Smooth muscle cell (in vitro differentiated cells): ENCODE results near the gene TKTL1. TPM values are rescaled to one million over a fixed set of nuclear protein-coding genes. Genes with fewer than 3 reads are reported as not detected.

Source experiments
- DNase-seq: peaks from one replicate; lab custom pipeline; 2025; ENCODE audit not compliant: unreplicated experiment; lab: John Stamatoyannopoulos, UW
- H2AFZ ChIP-seq: fragments of 200-600 bp; sonication (generic); 2 replicates; pipeline ENCODE4 v1.6.0; 2016; ENCODE audit warnings: antibody characterized with exemption, low read depth, mild to moderate bottlenecking
- H3F3A ChIP-seq: fragments of 200-600 bp; sonication (generic); 2 replicates; pipeline ENCODE4 v1.6.0; 2017; ENCODE audit warnings: antibody characterized with exemption, low read depth
- H3K27ac ChIP-seq: fragments of 200-600 bp; sonication (generic); 2 replicates; pipeline ENCODE4 v1.5.1; 2016; ENCODE audit warnings: low read depth, mild to moderate bottlenecking
- H3K27me3 ChIP-seq: fragments of 200-600 bp; sonication (generic); 2 replicates; pipeline ENCODE4 v1.6.1; 2016; ENCODE audit warnings: low read depth, mild to moderate bottlenecking
- H3K36me3 ChIP-seq: fragments of 200-600 bp; sonication (generic); 2 replicates; pipeline ENCODE4 v1.5.1; 2016; ENCODE audit warnings: low read depth
- H3K4me1 ChIP-seq: fragments of 200-600 bp; sonication (generic); 2 replicates; pipeline ENCODE4 v1.5.1; 2016; ENCODE audit warnings: low read depth
- H3K4me2 ChIP-seq: fragments of 200-600 bp; sonication (generic); 2 replicates; pipeline ENCODE4 v1.6.0; 2016; ENCODE audit warnings: mild to moderate bottlenecking
- H3K4me3 ChIP-seq: fragments of 200-600 bp; sonication (generic); 2 replicates; pipeline ENCODE4 v1.5.1; 2016; ENCODE audit warnings: mild to moderate bottlenecking
- H3K79me2 ChIP-seq: fragments of 200-600 bp; sonication (generic); 2 replicates; pipeline ENCODE4 v1.6.0; 2016; ENCODE audit warnings: low read depth, mild to moderate bottlenecking
- H3K9ac ChIP-seq: fragments of 200-600 bp; sonication (generic); 2 replicates; pipeline ENCODE4 v1.6.0; 2016; ENCODE audit warnings: low read depth
- H3K9me3 ChIP-seq: fragments of 200-600 bp; sonication (generic); replicated peaks from 2 replicates; pipeline ENCODE4 v1.5.1; 2016; ENCODE audit warnings: low read depth
- H4K20me1 ChIP-seq: fragments of 200-600 bp; sonication (generic); 2 replicates; pipeline ENCODE4 v1.6.0; 2016; ENCODE audit warnings: low read depth
- CTCF ChIP-seq: fragments of 200-600 bp; sonication (generic); IDR thresholded peaks from 2 replicates; pipeline ENCODE4 v1.5.1; 2017; ENCODE audit warnings: borderline replicate concordance, mild to moderate bottlenecking, antibody characterized with exemption; ENCODE audit not compliant: insufficient read depth, poor library complexity, severe bottlenecking
- WGBS: methylation state at CpG from one replicate; pipeline ENCODE4 v1.1.7; 2016; ENCODE audit warnings: low lambda C conversion rate; 5-methylcytosine and 5-hydroxymethylcytosine counted together
- polyA plus RNA-seq: library from polyadenylated mRNA; unstranded; fragments of >200 nt; fragmentation: Nextera tagmentation; extraction: Ambion mirVana; gene quantifications from 2 replicates; pipeline ENCODE4 v1.2.1, GENCODE V29; 2016
- total RNA-seq: library from RNA; depleted of rRNA; stranded (reverse); fragments of >200 nt; gene quantifications from 2 replicates; pipeline ENCODE4 v1.2.3, GENCODE V29; 2014

Gene TKTL1
- total and polyA plus RNA-seq, 2 experiments from 2014 or later, result not detected

- Histone ChIP-seq H2AFZ (no peak overlapping the region), H3K27me3 (no peaks in the 10 kb centered on the region), H3K36me3 (no peaks in the 10 kb centered on the region), H3K27ac (no peak overlapping the region), H3K9ac (no peak overlapping the region), H3K79me2 (peaks cover 48% of the 10 kb centered on the region), H3F3A (peaks cover 6% of the 10 kb centered on the region), H3K4me1 (no peaks in the 10 kb centered on the region), H3K4me3 (no peak overlapping the region), H3K4me2 (no peak overlapping the region), H3K9me3 (no peaks in the 10 kb centered on the region), H4K20me1 (peaks cover 100% of the 10 kb centered on the region)
- no peak for DNase-seq
- no peak for TF ChIP-seq CTCF
- WGBS, result 85% methylated on average over 20 of the region's 20 CpGs
These were observed 68.3 kb downstream of the TKTL1 start for GRCh38 chrX:154363706-154364439.

GRCh38 chrX:154365052-154365600 lies 69.5 kb downstream of the TKTL1 start:
- H3F3A ChIP-seq, result peaks cover 6% of the 10 kb centered on the region
- no peak overlapping the region for H3K4me2 ChIP-seq
- H3K27ac ChIP-seq, result no peak overlapping the region
- H3K36me3 ChIP-seq, result no peaks in the 10 kb centered on the region
- no peaks in the 10 kb centered on the region for H3K9me3 ChIP-seq
- peaks cover 96% of the 10 kb centered on the region for H4K20me1 ChIP-seq
- H3K27me3 ChIP-seq, result no peaks in the 10 kb centered on the region
- no peak for DNase-seq
- no peak overlapping the region for H2AFZ ChIP-seq
- WGBS, result 94% methylated on average over 20 of the region's 20 CpGs
- TF ChIP-seq CTCF, result no peak
- H3K4me1 ChIP-seq, result no peaks in the 10 kb centered on the region
- no peak overlapping the region for H3K4me3 ChIP-seq
- no peak overlapping the region for H3K9ac ChIP-seq
- H3K79me2 ChIP-seq, result peaks cover 54% of the 10 kb centered on the region

GRCh38 chrX:154365997-154366665 lies 70.5 kb downstream of the TKTL1 start:
- Histone ChIP-seq H3F3A (peaks cover 6% of the 10 kb centered on the region), H2AFZ (no peak overlapping the region), H3K27ac (no peak overlapping the region), H3K79me2 (peaks cover 58% of the 10 kb centered on the region), H3K4me1 (no peaks in the 10 kb centered on the region), H3K9ac (no peak overlapping the region), H3K4me3 (no peak overlapping the region), H3K9me3 (no peaks in the 10 kb centered on the region), H3K27me3 (no peaks in the 10 kb centered on the region), H3K36me3 (no peaks in the 10 kb centered on the region), H4K20me1 (peaks cover 92% of the 10 kb centered on the region), H3K4me2 (no peak overlapping the region)
- DNase-seq, result no peak
- TF ChIP-seq CTCF, result no peak
- 92% methylated on average over 24 of the region's 32 CpGs for WGBS
